T-helper 1 cell treated with Interleukin-12 subunit alpha and Interleukin-12 subunit beta and Interleukin-4 antibody, amounts not matched to agents 30 ng/mL and 1 ng/mL, for 36 hours (primary cell): Measurements from ENCODE around the gene LEPROT. TPM values are rescaled to one million over a fixed set of nuclear protein-coding genes. Genes with fewer than 3 reads are reported as not detected.

ENCODE experiments used
- intact Hi-C: fragments of 100-400 bp; cut with micrococcal nuclease; formaldehyde crosslinking; loops from one replicate; pipeline ENCODE4 v1.15.1; 2024
- total RNA-seq: library from RNA; stranded (reverse); gene quantifications from 2 replicates; pipeline ENCODE4 v1.2.3, GENCODE V29; 2022

The LEPROT gene
- total RNA-seq, 1 donor from 2014 or later = 41.4 TPM

- intact Hi-C loops = no loop called here
Measured at GRCh38 chr1:65470766-65471165, 50.3 kb downstream of the LEPROT start.

DNA sequence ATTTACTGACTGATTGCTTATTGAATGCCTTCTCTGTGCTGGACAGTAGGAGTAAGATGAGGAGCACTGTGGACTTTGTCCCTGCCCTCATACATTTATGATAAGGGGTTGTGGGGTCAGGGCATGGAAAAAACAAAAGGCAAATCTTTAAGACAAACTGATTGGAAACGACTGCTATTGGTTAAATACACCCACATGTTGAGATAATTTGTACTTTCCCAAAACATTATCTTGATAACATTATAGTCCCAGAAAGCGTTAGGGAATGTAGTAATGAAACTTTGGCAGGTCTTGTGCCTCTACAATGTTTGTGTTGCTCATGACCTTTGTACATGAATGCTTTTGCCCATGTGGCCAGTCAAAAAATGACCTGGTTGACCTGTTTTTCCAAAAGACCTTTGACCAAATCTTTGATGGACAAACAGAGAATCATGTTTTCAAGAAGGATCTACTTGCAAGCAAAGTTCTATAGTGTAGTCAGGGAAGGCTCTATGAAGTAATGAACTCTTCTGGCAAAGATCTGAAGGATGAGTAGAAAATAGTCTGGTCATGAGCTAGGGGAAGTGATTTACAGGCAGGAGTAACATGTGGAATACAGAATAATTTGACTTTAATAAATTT lies 50.9 kb downstream of the LEPROT start:
- intact Hi-C loops = no loop called here

DNA sequence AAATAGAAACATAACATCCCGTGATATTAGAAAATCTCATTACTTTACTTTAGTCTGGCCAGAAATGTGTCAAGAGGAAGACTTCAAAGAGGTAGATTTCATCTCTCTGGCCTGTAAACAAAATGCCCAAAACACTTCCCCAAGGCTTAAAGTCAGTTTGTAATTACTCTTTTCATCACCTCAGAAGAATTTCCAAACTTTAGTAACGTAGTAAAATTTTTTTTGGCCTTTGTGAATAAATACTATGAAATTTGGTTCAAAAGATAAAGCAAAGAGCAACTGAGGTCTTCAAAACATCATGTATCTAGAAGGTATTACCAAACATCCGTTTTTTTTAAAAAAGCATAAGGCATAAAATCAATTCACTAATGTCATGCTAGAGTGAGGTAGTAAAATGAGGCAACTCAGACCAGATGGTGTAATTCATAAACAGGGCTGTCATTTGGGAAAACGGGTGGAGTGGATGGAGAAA lies 51.4 kb downstream of the LEPROT start:
- intact Hi-C loops = no loop called here

DNA sequence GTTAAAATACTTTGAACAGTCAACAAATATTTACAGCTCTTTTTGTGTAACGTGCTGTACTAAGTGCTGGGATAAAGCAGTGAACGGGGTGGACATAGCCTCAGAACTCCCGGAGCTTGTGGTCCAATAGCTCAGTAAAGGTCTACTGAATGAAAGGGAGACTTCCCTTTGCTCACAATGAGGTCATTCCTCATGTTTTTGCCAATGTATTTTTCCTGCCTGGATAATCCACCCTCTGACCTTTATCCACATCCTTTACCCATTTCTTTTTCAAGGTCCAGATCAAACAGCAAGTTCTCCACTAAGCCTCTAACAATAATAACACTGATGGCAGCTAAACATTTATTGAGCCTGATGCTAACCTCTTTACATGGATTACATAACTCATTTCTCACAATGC lies 55.9 kb downstream of the LEPROT start:
- intact Hi-C loops = no loop called here

DNA sequence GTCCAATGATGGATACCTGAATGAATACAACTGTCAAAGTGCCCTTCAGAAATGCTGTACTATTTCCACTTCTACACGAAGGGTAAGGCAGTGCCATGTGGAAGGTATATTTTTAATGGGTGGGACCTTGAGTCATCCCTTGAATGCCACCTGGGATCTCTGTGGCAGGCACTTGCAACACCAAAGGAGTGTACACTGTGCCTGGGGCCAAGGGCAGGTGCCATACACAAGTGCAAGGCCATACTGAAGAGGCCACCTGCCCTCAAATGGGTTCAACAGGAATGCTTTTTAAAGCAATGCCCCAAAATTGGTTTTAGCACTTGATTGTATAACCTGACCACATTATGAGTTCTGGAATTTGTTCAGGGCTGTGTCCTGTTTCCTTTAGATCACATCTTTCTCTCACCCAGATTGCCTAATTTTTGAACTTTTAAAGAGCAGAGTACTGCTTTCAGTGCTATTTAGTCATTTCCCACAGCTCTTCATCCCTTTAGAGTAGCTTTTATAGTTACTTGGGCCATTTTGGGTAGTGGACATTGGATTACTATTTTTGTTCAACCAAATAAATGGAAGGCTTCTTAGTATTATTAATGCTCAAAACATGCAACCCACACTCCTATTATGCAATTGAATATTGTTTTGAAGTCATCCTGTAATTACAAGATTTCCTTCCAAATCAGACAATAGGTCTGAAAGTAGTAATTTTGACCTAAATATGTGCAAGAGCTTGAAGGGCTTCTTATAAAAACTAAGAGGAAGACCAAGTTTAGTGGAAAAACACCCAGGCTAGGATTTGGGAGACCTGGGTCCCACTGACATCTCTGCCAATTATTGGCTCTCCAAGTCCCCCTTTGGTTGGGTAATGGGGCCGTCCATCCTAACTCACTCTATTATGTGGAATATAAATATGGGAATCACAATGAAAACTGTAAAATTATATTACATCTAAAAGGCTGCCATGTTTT lies 57.2 kb downstream of the LEPROT start:
- intact Hi-C loops = no loop called here

- intact Hi-C loops = no loop called here
Measured at GRCh38 chr1:65478379-65479026, 58.0 kb downstream of the LEPROT start.

- intact Hi-C loops = no loop called here
Measured at GRCh38 chr1:65479554-65480204, 59.2 kb downstream of the LEPROT start.

DNA sequence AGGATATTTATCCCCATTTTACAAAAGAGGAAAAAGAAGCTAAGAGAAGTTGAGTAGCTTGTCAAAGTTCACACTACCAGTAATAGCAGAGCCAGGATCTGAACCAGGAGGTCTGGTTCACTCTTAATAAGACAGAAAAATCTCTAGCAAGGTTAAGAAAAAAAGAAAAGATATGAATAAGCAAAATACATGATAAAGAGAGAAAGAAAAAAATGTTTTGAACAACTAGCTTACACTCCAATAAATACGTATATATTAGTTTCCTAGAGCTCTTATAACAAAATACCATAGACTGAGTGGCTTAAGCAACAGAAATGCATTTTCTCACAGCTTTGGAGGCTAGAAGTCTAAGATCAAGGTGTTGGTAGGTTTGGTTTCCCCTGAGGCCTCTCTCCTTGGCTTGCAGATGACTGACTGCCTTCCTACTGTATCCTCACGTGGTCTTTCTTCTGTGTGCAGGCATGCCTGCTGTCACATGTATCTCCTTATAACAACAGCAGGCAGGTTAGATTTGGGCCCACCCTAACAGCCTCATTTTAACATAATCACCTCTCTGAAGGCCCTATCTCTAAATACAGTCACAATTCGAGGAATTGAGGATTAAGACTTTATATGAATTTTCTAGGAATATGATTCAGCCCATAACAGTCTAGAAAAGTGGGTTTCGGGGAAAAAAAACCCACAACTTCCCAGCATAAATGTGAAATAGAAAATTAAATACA lies 60.4 kb downstream of the LEPROT start:
- intact Hi-C loops = no loop called here

DNA sequence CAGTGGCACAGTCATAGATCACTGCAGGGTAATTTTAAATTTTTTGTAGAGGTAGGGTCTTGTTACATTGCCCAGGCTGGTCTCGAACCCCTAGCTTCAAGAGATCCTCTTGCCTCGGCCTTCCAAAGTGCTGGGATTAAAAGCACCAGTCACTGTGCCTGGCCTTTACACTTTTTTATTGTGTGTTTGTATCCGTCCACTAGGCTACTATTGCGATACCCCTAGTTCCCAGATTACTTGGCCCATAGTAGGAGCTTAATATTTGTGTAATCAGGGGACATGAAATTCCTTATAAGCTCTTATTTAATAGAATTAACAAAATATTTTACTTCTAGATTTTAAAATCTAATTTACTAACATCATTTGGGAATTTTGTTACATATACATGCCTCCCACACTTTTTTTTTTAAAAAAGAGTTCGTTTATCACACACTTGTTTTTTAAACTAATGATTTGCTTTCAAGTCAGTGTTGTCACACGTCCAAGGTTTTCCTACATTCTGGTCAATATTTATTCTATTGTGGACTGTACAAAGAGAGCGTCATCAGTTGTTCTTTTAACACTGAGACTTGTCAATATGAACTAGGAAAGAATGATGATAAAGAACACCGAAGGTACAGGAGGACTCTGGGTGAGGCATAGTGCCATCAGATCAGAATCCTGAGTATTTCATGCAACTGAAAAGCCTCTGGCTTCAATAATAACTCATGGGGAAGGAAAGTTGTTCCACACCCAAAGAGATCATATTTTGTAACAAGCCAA lies 63.7 kb downstream of the LEPROT start:
- intact Hi-C loops = no loop called here

Other genes starting within 250 kb of the LEPROT start
- 13.0 and 14.0 TPM in 2 replicates for gene DNAJC6, start 111.1 kb upstream of the LEPROT start, total RNA-seq
- gene LEPR, start within 50 bp of the LEPROT start, total RNA-seq = 3.3 and 3.6 TPM in 2 replicates